ENCODE results near the gene UST. TPM values are rescaled to one million over a fixed set of nuclear protein-coding genes. Genes with fewer than 3 reads are reported as not detected.

Gene UST, protein sequence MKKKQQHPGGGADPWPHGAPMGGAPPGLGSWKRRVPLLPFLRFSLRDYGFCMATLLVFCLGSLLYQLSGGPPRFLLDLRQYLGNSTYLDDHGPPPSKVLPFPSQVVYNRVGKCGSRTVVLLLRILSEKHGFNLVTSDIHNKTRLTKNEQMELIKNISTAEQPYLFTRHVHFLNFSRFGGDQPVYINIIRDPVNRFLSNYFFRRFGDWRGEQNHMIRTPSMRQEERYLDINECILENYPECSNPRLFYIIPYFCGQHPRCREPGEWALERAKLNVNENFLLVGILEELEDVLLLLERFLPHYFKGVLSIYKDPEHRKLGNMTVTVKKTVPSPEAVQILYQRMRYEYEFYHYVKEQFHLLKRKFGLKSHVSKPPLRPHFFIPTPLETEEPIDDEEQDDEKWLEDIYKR
- total RNA-seq: 0.10 and 0.32 TPM in 2 replicates

DNA sequence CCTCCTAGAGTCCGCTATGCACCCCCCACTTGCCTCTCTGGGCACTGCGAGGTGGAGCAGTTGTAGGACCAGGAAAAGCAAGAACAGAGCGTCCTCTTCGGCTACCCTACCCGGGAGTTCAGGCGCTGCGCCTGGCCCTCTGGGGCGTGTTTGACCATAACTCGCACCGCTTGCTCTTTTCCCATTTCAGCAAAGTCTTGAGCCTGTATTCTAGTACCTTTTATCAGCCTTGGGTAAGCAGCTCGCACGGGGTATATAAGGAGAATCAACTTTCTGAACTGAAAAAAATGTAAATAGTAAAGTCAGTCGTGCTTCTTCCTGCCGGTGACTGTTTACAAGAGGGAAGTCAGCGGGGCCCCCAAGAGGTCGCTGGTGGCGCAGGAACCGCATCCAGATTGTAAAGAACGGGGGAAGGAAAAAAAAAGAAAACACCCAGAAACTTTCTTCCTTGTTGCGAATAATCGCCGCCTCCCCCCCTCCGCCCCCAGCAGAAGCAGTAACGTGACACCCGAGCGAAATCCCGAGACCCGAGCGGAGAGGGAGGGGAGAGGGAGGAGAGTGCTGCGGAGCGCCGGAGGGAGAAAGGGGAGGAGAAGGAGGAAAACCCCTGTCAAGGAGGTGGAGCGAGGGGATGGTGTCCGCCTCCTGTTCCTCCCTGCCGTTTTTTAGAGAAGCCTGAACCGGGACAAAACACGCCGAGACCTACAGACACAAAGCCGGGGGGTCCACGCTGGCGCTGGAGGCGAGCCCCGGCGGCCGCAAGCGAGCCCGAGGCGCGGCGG lies at the start of gene UST:
Gene UST, plus strand, starts transcription at position 668 of the 782 bp plus-strand sequence. CDS start 401 bp downstream, outside the sequence.
- intact Hi-C loops (cut with micrococcal nuclease): loop anchor here (1.0 to 10.0 kb wide), 5 partner anchors 10 to 1248 kb away; no protein-coding TSS in a partner anchor

DNA sequence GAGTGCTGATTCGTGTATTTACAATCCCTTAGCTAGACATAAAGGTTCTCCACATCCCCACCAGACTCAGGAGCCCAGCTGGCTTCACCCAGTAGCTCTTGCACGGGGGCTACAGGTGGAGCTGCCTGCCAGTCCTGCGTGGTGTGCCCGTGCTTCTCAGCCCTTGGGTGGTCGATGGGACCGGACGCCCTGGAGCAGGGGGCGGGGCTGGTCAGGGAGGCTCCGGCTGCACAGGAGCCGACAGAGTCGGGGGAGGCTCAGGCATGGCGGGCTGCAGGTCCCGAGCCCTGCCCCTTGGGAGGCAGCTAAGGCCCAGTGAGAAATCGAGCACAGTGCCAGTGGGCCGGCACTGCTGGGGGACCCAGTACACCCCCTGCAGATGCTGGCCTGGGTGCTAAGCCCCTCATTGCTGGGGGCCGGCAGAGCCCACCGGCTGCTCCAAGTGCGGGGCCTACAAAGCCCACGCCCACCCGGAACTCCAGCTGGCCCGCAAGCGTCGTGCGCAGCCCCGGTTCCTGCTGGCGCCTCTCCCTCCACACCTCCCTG lies 48.9 kb upstream of the UST start:
- intact Hi-C loops (cut with micrococcal nuclease): no loop called here

DNA sequence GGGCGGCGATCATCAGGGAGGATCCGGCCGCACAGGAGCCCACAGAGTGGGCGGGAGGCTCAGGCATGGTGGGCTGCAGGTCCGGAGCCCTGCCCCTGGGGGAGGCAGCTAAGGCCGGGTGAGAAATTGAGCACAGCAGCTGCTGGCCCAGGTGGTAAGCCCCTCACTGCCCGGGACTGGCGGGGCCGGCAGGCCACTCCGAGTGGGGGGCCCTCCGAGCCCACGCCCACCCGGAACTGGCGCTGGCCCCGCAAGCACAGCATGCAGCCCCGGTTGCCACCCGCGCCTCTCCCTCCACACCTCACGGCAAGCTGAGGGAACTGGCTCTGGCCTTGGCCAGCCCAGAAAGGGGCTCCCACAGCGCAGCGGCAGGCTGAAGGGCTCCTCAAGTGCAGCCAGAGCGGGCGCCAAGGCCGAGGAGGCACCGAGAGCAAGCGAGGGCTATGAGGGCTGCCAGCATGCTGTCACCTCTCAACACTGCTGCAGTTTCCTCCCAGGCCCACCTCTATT lies 48.1 kb upstream of the UST start:
- intact Hi-C loops (cut with micrococcal nuclease): no loop called here

DNA sequence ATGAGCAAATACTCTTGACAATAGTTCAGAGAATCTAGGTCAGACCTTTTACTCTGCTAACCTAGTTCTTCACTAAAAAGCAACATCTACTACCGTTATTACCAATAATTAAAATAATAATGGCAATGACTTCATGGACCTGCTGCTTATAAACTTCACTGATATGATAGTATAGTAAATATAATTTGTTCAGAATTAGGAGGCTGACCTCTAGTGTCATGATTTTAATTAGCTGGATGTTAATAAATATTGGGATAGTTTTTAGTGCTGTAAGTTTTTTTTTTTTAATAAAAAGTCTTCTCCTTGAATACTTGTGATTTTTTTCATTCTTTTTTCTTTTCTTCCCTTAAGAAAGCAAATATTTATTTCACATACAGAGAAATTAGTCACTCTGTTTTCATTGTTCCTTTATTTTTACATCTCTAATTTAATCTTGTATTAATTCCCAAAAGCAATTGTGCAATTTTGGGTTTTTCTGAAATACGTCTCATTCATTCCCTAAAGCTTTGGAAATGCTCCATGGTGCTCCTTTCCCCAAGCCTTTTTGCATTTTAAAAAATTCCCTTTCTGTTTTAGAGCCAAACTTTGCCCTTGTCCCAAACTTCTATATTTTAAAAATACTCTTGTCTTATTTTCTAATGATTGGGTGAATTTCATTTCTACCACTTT lies 46.6 kb upstream of the UST start:
- intact Hi-C loops (cut with micrococcal nuclease): loop anchor here (2.0 to 5.0 kb wide), 3 partner anchors 41 to 498 kb away; no protein-coding TSS in a partner anchor

DNA sequence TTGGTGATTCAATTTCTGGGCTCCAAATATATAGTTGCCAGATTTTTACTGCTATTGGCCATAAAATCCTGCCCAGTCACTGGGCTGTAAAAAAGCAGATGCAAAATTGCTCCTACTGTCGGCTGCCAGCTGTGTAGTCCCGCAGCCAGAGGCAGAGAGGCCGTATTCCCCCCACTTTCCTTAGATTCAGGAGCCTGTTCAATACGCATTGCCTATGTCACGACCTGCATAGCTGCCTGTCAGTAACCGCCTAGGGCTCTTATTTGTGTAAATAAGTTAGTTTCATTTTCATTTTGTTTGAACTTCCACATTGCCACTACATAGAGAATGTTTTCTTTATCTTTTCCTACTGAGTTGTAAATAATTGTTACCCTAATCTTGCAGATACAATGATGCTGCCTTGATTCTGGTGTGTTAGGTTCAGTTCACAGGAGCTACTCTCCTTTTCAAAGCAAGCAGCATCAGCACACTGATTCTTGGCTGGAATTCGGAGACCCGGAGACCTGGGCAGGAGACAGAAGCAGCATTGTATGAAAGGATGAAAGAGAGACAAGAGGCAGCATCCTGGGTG lies 46.0 kb upstream of the UST start:
- intact Hi-C loops (cut with micrococcal nuclease): loop anchor here (2.0 to 5.0 kb wide), 3 partner anchors 40 to 499 kb away; no protein-coding TSS in a partner anchor

DNA sequence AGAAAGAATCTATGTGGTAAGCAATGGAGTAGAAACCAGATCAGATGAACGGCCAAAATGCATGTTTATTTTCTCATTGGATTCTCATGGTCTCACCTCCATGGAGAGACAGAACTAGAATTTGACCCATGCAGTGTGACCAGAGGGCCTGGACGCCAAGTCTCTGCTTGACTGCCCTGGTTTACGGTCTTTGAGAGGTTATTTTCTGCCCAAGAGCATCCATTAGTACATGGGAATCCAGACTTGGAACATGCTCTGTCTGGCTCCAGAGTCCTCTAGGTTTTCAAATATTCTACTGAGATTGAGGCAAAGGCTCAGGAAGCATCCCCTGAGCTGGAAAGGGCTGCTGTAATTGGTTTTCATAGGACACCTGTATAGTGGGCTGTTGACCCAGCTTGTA lies 45.5 kb upstream of the UST start:
- intact Hi-C loops (cut with micrococcal nuclease): loop anchor here (2.0 to 5.0 kb wide), 3 partner anchors 39 to 499 kb away; no protein-coding TSS in a partner anchor

DNA sequence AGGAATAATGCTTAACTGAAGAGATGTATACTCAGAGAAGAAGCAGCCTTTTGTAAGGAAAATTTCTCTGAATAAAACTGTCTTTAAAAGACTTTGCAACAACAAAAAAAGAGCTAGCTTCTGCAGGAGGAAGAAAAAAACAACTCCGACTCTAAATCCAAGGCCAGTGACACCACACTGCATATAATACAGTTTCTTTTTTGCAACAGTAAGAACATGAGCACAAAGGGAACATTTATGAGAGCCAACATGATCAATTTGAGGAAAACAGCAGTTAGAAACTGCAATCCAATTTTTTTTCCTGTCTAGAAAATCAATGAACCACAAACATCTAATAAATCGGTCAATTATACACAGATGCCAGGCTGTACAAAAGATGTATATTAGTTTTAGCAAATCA lies 42.9 kb upstream of the UST start:
- intact Hi-C loops (cut with micrococcal nuclease): loop anchor here (5.0 kb wide), 2 partner anchors 243 to 502 kb away; no protein-coding TSS in a partner anchor

DNA sequence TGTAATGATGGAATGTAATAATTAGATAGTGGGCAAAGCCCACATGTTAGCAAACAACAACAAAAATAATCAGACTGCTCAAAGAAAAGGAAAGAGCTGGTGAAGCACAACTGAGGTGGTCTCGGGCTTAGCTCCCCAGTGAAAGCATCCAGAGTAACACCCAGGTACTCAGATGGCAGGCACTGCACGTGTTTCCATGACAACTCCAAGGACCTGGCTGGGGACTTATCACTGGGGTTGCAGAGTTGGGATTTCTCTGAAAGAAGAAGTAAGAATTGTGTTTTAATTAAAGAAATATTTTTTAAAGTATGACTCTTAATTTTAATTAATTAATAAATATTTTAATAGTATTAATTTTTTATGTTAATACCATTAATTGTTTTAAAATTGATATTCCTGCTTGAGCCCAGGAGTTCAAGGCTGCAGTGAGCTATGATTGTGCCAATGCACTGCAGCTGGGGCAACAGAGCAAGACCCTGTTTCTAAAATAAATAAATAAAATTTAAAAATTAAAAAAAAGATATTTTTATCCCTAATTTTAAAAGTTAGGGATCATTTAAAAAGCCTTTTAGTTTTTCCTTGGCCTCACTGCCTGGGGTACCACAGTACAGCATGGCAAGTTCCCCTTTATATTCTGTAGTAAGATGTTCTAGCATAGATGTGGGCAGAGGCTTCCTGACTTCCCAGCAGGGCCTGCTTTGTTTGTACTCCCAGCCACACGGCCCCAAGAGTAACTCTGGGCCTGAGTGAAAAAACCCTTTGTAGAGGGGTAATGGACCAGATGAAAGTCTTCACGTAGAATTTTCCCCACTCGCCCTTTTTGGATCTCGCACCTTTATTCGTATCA lies 42.2 kb upstream of the UST start:
- intact Hi-C loops (cut with micrococcal nuclease): loop anchor here (5.0 kb wide), 2 partner anchors 243 to 502 kb away; no protein-coding TSS in a partner anchor

DNA sequence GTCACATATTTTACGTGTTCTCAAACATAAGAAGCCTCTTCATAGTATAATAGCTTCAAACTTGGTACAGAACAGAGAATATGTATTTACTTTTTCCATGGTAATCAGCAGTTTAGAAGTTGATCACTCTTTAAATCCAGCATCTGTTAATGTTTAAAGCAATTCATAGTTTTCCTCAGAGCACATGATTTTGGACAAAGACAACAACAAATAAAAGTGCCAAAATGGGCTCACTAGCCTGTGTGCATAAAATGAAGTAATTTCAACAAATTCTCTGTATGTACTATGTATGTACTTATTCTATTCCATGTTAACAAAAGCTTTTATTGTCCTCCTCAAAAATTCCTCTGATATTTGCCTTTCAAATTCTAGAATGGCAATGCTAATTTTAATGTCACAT lies 38.1 kb upstream of the UST start:
- intact Hi-C loops (cut with micrococcal nuclease): no loop called here

DNA sequence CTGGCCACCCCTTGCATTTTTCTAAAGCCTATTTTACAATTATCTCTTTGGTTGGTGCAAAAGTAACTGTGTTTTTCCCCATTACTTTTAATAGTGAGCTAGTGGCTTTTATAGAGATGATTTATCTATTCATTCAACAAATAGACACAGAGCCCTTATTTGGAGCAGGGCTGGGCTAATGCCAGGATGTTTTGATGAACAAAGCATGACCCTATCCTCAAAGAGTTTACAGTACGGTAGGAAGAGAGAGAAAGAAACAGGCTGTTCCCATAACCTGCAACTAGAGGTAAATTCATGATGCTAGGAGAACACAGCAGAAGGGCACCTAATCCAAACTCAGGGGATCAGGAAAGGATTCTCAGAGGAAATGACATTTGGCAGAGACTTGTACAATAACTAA lies 37.3 kb upstream of the UST start:
- intact Hi-C loops (cut with micrococcal nuclease): no loop called here

DNA sequence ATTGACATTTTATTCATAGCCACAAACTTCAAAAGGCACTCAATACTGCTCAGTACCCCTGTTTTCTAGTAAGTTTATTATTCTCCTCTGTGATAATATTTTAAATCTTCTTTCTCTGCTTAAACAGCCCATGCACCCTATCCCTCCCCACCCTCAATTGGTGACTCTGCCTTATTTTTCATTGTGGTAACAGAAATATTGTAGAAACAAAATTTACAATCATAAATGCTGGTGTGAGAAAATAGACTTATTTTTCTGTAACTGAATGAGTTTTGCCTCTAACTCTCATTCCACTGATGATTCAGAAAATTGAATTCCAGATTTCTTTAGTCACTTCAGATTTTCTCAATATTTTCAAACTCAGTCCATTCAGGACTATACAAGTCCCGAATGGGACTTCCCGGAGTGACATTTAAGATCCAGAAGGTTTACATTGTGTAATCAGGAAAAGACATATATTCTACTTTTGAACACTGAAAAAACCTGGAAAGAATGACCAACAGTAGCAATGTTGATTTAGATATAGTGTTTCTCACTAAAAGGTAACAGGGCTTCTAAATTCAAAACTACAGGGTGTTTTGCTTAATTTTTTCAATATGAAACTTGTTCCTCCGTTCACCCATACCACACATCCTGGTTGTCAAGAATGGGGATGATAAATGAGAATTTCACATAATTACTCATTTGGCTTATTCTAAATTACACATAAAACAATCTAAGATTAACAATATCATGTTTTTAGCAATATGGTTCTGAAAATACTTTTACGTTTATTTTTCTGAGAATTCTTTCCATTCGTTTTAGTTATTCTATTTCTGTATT lies 34.8 kb upstream of the UST start:
- intact Hi-C loops (cut with micrococcal nuclease): no loop called here

DNA sequence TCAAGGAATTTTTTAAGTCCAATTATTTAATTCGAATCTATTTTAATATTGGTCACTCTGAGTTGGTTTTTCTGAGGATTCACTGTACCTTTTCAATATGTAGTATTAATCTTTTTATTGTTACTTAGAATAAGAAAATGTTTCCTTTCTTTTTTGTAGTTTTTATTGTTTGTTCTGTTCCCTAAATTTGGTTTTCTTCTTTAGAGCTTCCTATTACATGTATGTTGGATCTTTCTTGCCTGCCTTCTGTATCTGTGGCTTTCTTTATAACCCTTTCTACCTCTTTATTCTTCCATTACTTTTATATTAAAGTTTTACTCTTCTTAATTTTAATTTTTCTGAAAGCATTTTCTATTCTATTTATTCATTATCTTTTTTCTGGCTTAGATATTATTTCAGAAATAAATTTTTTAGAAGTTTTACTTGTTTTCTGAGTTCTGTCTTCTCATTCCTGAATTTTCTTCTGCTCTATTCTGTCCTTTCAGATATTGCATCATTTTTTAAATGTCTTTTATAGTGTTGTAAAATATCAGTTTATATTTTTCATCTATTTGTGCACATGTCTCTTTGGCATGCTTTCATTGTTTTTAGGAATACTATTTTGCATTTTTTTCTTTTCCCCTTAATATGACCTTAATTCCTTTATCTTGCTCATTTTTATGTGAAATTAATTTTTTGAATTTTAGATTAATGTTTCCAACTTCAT lies 33.6 kb upstream of the UST start:
- intact Hi-C loops (cut with micrococcal nuclease): no loop called here

DNA sequence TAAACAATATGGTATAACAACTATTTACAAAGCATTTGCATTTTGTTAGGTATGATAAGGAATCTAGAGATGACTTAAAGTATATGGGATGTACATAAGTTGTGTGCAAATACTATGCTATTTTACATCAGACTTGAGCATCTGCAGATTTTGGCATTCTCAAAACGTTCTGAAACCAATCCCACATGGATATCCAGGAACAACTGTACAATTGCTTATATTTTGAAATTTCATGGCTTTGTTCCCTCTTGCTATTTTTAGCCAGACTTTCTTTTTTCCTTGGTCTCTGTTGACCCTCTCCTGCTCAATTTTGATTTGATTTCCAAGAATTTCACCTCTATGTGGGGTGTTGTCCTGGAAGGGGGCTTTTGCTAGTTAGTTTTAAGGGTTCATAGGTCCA lies 32.9 kb upstream of the UST start:
- intact Hi-C loops (cut with micrococcal nuclease): no loop called here

DNA sequence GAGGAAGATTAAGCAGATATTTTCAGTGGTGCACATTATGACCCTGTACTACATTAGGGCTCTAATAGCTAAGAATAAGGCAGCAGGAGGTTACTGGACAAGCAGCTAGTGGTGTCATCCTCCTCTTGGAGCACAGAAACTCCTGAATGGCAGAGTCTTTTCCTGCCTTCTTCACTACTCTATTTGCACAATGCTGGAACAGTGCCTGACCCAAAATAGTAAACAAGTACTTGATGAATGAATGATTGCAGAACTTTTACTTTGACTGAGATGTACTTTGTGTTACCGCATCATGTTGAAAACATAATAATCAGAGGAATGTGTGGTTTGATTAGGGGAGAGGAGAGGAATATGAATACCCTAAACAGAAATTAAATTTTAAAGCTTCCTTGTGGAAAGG lies 30.0 kb upstream of the UST start:
- intact Hi-C loops (cut with micrococcal nuclease): no loop called here

DNA sequence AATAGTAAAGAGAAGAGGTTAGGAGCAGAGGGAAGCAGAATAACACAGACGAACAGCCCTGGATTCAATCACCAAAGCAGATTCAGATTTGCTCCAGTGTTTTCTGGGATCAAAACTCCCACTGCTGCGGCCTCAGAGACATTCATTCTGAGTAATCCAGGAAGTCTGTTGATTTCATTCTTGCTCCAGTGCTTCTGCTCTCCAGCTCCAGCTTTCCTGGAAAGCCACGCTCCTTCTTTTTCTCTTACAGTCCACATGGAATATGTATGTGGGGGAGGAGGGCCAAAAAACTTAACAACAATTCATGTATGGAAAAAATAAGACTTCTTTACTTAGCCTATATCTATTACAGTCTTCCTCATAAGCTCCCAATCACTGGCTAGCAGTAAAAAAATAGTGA lies 26.4 kb upstream of the UST start:
- intact Hi-C loops (cut with micrococcal nuclease): no loop called here

DNA sequence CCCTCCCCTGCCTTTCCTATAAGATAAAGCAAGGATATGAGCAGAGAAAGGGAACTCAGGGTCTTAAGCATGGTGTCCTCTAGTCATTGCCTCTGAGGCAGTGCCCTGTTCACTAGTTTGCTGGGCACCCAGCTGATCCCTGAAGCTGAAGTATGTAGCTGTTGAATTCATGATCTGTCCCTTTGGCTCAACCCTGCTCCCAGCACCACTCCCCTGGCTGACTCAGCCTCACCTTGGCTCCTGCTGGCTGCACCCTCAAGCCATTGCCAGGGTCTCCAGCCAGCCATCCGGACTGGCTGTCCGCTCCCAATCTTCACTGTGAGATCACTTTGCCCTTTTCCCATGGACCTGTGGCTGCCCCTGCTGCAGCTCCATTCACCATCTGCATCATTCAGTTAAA lies 25.9 kb upstream of the UST start:
- intact Hi-C loops (cut with micrococcal nuclease): no loop called here

DNA sequence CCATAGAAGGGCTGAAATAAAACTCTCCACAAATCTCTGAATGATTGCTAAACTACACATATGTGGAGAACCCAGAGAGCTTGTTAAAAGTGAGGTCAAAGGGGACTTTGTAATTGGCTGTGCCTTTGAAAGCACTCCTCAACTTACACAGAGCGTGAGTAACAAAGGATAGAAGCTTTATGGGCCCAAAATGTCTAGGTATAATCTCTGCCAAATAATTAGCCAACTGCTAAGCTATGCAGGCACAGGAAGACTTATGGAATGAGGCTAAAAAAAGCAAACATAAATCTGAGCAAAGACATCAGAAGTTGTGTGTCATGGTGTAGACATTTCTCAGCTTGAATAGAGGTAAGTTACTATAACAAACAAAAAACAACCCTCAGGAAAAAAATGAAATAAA lies 23.3 kb upstream of the UST start:
- intact Hi-C loops (cut with micrococcal nuclease): no loop called here

DNA sequence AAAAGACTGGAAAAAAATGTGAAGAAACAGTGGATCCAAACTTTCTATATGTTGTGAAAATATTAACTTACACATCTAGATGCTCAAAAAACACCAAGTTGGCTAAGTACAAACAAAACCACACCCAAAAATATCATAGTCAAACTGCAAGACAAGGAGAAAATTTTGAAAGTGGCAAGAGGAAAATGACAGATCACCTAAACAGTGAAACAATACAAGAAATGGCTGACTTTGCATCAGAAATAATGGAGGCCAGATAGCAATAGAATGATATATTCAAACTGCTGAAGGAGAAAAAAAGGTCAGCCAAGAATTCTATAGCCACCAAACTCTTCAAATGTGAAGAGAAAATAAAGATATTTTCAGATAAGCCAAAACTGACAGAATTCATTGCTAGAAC lies 22.4 kb upstream of the UST start:
- intact Hi-C loops (cut with micrococcal nuclease): no loop called here
